Measurements from ENCODE around the gene ONECUT2.

The ONECUT2 gene

DNA sequence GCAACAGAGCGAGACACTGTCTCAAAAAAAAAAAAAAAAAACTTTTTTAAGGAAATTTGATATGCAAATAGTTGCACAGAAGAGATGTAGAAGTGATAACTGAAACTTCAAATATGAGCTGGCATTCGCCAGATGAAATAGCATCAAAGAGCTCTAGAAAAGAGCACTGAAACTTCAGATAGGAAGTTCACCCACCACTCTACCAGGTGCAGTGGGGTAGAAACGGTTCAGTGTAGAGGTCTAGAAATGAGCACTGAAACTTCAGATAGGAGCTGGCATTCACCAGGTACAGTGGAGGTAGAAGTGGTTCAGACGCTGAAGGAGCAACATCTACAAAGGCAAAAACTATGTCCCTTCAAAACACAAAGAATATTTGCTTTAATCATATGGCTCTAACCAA, 9.0 kb upstream of the ONECUT2 start:
- in situ Hi-C loops (cut with MboI; ENCODE audit: low sequenced_read_pairs) = loop anchor here (25.0 kb wide), 1 partner anchor 689 kb away; no protein-coding TSS in a partner anchor
- peaks cover 8% of the 10 kb centered on the region for H3K27me3 ChIP-seq (ENCODE audit: low read depth)
- H3K4me3 ChIP-seq = no peak overlapping the region
- H3K9me3 ChIP-seq = no peaks in the 10 kb centered on the region
- DNase-seq (ENCODE audit: low spot score in 2 of 2) = no peak
- no peaks in the 10 kb centered on the region for H3K36me3 ChIP-seq (replicated peaks)
- peaks cover 4% of the 10 kb centered on the region for H3K4me1 ChIP-seq

DNA sequence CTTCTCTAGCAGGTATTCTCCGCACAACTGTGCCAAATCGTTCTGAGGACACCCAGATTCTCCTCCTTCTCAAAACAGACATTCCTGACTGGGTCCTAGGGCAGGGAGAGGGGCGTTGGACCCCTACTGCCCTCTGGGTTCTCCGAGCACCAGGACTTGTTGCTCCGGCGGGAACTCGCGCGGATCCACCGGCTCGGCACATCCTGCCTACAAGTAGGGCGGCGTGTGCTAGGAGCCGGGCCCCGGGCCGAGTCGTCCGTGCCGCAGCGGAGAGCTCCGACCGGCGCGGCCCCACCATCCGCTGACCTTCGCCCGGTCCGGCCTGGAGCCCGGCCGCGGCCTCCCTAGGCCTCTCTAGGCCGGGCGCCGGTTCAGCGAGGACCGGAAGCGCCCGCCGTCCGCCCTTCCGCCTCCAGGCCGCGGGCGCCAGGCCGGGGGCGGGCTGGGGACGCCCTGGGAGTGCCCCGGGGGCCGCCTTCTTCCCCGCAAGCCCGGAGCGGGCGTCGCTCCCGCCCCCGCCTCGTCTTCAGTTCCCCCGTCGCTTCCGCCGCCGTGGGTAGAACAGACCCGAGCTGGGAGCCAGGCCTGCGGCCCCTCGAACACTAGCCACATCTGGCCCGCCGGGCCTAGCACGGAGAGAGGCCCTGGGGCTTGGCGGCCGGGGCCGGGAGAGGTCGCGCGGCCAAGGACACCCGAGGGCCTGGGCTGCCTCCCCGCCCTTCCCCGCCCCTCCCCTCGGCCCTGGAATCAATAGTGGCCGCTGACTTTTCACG, 7.6 kb upstream of the ONECUT2 start:
- DNase-seq (ENCODE audit: low spot score in 2 of 2) = no peak
- in situ Hi-C loops (cut with MboI; ENCODE audit: low sequenced_read_pairs) = loop anchor here (25.0 kb wide), 1 partner anchor 690 kb away; no protein-coding TSS in a partner anchor
- no peaks in the 10 kb centered on the region for H3K36me3 ChIP-seq (replicated peaks)
- no peak overlapping the region for H3K4me3 ChIP-seq
- H3K27me3 ChIP-seq (ENCODE audit: low read depth) = peaks cover 6% of the 10 kb centered on the region
- H3K9me3 ChIP-seq = no peaks in the 10 kb centered on the region
- H3K4me1 ChIP-seq = peaks cover 10% of the 10 kb centered on the region

DNA sequence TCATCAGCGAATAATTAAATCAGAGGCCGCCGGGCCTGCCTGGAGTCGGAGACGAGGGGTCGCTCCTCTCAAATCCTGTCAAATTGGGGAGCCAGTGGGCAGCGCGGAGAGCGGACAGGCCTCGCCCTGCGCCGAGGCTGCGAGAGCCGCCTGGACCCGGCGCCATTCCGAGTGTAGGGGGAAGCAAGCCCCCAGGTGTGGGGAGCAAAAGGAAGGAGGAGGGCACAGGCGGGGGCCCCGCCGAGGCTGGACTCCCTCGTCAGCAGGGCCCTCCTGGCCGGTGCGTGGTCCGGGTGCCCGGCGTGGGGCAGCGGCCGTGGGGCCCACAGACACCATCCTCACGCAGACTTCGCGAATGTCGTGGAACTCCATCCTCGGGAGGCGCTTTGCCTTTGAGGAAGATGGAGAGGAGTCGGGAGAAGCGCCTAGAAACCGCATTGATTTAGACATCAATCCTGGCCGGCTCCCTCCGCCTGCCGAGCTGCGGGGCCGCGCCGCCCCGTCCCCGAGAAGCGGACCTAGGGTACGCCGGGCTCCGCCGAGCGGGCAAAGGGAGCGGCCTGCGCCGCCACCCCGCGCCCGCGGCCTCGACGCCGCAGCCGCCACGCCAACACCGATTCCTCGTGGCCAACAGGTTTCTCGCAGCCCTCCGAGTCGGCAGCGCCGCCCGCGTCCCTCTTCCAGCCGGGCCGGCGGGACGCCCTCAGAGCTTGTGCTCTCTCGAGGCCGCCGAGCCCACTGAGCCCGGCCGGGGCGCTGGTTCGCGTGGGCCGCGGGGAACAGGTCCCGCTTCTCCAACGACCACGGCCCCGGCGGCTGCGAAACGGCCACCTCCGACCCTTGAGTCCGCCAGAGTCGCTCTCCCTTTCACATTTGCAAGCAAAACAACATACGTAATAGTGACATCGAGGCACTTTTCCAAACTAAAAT, 6.7 kb upstream of the ONECUT2 start:
- Histone ChIP-seq H3K36me3 (replicated peaks) (no peaks in the 10 kb centered on the region), H3K4me3 (no peak overlapping the region), H3K9me3 (no peaks in the 10 kb centered on the region), H3K4me1 (peaks cover 10% of the 10 kb centered on the region), H3K27me3 (ENCODE audit: low read depth) (peaks cover 5% of the 10 kb centered on the region; the same call in 1 of the 2 replicates)
- in situ Hi-C loops (cut with MboI; ENCODE audit: low sequenced_read_pairs) = loop anchor here (25.0 kb wide), 1 partner anchor 691 kb away; no protein-coding TSS in a partner anchor
- DNase-seq (ENCODE audit: low spot score in 2 of 2) = no peak

DNA sequence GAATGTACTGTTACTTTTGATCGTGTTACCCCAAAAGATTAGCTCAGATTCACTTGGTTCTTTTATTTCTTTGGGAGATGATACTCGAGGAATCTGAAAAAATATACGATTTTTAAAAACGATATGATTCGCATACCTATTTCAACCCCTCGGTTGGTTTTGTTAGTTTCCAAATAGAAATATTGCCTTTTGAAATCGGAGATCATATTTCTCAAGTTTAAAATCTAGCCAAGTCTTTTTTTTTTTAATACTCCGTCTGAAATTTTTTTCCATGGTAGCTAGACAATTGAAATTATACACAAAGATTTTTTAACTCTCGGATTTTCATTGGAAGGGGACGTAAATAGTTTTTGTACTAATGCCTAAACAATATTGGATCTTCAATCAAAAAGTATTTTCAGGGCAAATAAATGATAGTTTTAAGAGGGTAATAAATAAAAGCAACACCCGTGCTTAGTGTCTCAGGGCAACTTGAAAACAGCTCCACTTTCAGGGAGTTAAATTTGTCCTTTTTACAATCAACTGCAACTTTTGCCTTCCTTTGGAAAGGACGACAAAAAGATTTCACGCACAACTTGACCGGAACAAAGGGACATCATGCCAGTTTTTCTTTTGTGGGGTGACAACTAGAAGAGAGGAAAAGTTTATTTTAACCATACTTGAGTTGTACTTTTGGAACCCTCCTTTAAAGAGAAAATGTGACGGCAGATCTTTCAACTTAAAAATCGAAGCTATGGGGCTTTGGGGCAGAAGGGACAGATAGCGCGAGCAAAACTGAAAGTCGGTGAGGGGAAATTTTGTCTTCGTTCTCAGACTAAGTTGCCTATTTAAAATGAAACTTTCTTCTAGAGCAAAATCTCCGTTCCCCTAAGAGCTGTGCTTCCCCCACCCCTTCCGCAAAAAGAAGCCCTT, 5.8 kb upstream of the ONECUT2 start:
- no peak for DNase-seq (ENCODE audit: low spot score in 2 of 2)
- Histone ChIP-seq H3K9me3 (no peaks in the 10 kb centered on the region), H3K4me1 (peaks cover 16% of the 10 kb centered on the region), H3K4me3 (no peak overlapping the region), H3K27me3 (ENCODE audit: low read depth) (peaks cover 10% of the 10 kb centered on the region; the same call in 1 of the 2 replicates), H3K36me3 (replicated peaks) (no peaks in the 10 kb centered on the region)
- in situ Hi-C loops (cut with MboI; ENCODE audit: low sequenced_read_pairs) = loop anchor here (25.0 kb wide), 1 partner anchor 692 kb away; no protein-coding TSS in a partner anchor

DNA sequence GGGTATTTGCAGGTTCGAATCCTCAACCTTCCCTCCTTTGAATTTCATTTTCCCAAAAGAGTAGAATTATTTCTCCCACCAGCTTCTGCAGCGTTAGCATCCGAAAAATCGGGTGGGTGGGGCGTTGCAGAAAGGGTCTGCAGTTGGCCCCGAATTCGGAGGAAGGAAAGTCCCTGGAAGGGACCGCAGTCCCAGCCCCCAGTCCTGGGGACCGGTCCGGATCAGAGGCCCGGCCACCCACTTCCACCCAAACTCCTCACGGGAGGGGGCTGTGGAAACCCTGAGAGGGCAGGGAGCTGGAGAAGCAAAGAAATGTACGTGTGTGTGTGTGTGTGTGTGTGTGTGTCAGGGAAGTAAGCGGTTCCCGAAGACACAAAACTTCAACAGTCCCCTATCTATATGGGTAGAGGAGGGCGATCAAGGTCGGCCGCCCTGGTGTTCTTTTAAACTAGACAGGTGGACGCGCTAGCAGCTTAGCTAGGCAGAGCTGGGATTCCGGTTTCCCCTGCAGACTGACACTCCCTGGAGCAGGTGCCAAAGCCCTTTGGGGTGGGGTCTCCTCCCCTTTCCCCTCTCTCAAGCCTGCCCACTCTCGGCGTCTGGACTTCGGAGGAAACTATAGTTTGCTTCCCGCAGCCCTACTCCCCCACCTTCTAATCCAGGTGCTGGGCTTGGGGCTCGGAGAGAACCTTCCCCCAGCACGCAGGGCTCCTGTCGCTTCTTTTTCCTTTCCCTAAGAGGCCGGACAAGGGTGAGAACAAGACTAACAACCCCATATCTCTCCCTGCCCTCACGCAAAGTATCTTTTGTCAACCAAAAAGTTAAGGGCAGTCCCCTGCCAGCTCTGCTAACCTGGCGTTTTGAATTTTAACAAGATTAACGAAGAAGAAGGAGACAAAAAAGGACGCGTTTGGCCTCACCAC, 4.8 kb upstream of the ONECUT2 start:
- peaks cover 16% of the 10 kb centered on the region for H3K4me1 ChIP-seq
- no peak overlapping the region for H3K4me3 ChIP-seq
- 0 out of 2 replicates have a peak, but pooled peaks cover 7% of the 10 kb centered on the region for H3K27me3 ChIP-seq (ENCODE audit: low read depth)
- no peaks in the 10 kb centered on the region for H3K9me3 ChIP-seq
- no peaks in the 10 kb centered on the region for H3K36me3 ChIP-seq (replicated peaks)
- in situ Hi-C loops (cut with MboI; ENCODE audit: low sequenced_read_pairs) = loop anchor here (25.0 kb wide), 1 partner anchor 693 kb away; no protein-coding TSS in a partner anchor
- DNase-seq (ENCODE audit: low spot score in 2 of 2) = no peak

DNA sequence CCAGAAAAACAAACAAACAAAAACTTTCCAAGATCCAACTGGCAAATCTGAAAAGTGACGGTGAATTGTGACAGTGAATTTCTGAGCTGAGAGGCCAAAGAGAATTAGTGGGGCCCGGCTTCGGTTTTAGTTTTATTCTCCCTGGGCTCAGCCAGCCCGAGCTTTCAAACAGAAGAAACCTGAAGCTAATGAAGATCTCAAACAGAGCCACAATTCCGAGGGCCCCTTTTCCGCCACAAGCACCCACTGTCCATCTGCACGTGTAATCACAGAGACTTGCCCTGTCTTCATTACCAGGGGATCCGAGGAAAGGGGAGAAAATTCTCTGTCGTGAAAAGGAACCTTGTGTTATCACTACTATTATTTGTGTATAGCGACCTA, 4.2 kb upstream of the ONECUT2 start:
- Histone ChIP-seq H3K4me3 (no peak overlapping the region), H3K27me3 (ENCODE audit: low read depth) (0 out of 2 replicates have a peak, but pooled peaks cover 7% of the 10 kb centered on the region), H3K4me1 (peaks cover 17% of the 10 kb centered on the region), H3K36me3 (replicated peaks) (no peaks in the 10 kb centered on the region), H3K9me3 (no peaks in the 10 kb centered on the region)
- DNase-seq (ENCODE audit: low spot score in 2 of 2) = no peak
- in situ Hi-C loops (cut with MboI; ENCODE audit: low sequenced_read_pairs) = loop anchor here (25.0 kb wide), 1 partner anchor 694 kb away; no protein-coding TSS in a partner anchor

- Histone ChIP-seq H3K36me3 (replicated peaks) (no peaks in the 10 kb centered on the region), H3K4me3 (no peak overlapping the region), H3K27me3 (ENCODE audit: low read depth) (0 out of 2 replicates have a peak, but pooled peaks cover 7% of the 10 kb centered on the region), H3K4me1 (peaks cover 22% of the 10 kb centered on the region), H3K9me3 (no peaks in the 10 kb centered on the region)
- in situ Hi-C loops (cut with MboI; ENCODE audit: low sequenced_read_pairs) = loop anchor here (25.0 kb wide), 1 partner anchor 694 kb away; no protein-coding TSS in a partner anchor
- DNase-seq (ENCODE audit: low spot score in 2 of 2) = peak in 1 of 2 experiments; percentile 33
These were observed 3.6 kb upstream of the ONECUT2 start for GRCh38 chr18:57431467-57432080.

GRCh38 chr18:57432140-57432539, 3.0 kb upstream of the ONECUT2 start:
- H3K4me3 ChIP-seq = no peak overlapping the region
- in situ Hi-C loops (cut with MboI; ENCODE audit: low sequenced_read_pairs) = loop anchor here (25.0 kb wide), 1 partner anchor 695 kb away; no protein-coding TSS in a partner anchor
- DNase-seq (ENCODE audit: low spot score in 2 of 2) = no peak
- 0 out of 2 replicates have a peak, but pooled peaks cover 7% of the 10 kb centered on the region for H3K27me3 ChIP-seq (ENCODE audit: low read depth)
- H3K4me1 ChIP-seq = peaks cover 26% of the 10 kb centered on the region
- H3K36me3 ChIP-seq (replicated peaks) = no peaks in the 10 kb centered on the region
- H3K9me3 ChIP-seq = no peaks in the 10 kb centered on the region

DNA sequence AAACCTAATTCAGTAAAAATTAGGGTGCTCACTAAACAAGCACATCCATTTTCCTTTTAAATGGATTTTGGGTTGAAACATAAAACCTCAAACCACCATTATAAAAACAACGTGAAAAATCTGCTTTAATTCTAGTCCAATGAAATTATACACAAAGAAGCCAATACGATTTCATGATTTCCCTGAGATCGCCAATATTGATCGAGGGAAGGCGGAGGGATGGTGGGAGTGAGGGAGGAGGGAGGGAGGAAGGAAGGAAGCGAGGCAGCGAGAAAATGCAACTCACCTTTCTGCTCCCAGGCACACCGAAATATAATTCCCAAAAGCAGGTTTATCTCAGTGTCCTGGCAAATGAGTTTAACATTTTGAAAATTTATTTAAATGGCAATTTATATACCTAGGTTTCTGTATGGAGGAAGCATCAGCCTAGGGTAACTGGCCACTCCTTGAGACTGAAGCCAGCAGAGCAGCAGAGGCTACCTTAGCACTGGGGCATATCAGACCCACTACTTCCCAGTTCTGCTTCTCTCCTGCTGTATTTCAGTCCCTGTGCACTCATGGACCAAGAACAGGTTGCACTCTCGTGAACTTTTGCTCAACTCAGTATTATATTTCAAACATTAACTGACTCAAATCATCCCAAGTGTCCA, 2.3 kb upstream of the ONECUT2 start:
- Histone ChIP-seq H3K4me3 (no peak overlapping the region), H3K4me1 (peaks cover 26% of the 10 kb centered on the region), H3K27me3 (ENCODE audit: low read depth) (0 out of 2 replicates have a peak, but pooled peaks cover 7% of the 10 kb centered on the region), H3K36me3 (replicated peaks) (no peaks in the 10 kb centered on the region), H3K9me3 (no peaks in the 10 kb centered on the region)
- no peak for DNase-seq (ENCODE audit: low spot score in 2 of 2)
- in situ Hi-C loops (cut with MboI; ENCODE audit: low sequenced_read_pairs) = loop anchor here (25.0 kb wide), 1 partner anchor 696 kb away; no protein-coding TSS in a partner anchor

DNA sequence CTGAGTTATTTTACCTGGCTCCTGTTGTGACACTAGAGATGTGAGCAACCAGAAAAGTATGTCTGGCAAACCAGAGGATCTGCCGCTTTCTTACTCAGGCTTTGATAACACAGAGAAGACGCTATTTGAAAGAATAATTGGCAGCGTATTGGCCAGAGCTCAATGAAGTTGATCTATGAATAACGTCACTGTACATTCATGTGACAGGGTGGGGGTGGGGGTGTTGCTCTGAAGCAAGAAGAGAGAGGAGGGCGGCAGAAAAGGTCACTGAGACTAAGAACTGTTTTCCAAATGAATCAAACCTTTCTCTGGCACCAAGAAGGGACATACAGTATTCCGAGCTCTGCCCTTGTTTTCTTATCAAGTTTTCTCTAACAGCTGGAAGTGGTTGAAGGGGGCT, 1.7 kb upstream of the ONECUT2 start:
- Histone ChIP-seq H3K4me1 (peaks cover 26% of the 10 kb centered on the region), H3K9me3 (no peaks in the 10 kb centered on the region), H3K36me3 (replicated peaks) (no peaks in the 10 kb centered on the region), H3K4me3 (no peak overlapping the region; the same call in 1 of the 2 replicates), H3K27me3 (ENCODE audit: low read depth) (0 out of 2 replicates have a peak, but pooled peaks cover 7% of the 10 kb centered on the region)
- DNase-seq (ENCODE audit: low spot score in 2 of 2) = no peak
- in situ Hi-C loops (cut with MboI; ENCODE audit: low sequenced_read_pairs) = loop anchor here (25.0 kb wide), 1 partner anchor 696 kb away; no protein-coding TSS in a partner anchor

DNA sequence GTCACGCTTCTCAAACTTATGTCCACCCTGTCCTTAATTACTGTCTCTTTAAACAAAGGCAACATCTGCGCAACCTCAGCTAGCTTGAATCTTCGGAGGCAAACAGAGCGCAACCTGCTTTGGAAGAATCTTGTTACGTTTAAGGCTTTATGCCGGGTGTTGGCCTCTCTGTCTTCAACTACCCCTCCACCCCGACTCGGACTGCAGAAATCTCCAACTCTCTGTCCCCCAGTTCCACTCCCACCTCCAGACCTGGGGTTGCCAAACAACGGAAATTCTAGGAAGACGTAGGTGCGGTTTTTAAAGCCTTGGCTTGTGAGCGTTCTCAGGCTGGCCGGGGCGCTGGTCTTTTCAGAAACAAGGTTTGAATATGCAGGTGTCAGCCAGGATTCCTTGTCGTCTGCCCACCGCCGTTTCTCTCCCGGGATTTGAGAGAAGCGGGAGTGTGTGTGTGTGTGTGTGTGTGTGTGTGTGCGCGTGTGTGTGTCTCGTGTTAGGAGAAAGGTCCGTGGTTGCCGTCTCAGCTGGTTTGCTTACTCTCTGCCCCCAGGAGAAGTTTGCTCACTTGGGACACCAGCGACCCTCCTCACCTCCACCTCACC, 1.1 kb upstream of the ONECUT2 start:
- Histone ChIP-seq H3K4me1 (peaks cover 26% of the 10 kb centered on the region), H3K36me3 (replicated peaks) (no peaks in the 10 kb centered on the region), H3K27me3 (ENCODE audit: low read depth) (0 out of 2 replicates have a peak, but pooled peaks cover 7% of the 10 kb centered on the region), H3K4me3 (peak overlapping the region; percentile 51), H3K9me3 (no peaks in the 10 kb centered on the region)
- in situ Hi-C loops (cut with MboI; ENCODE audit: low sequenced_read_pairs) = loop anchor here (25.0 kb wide), 1 partner anchor 697 kb away; no protein-coding TSS in a partner anchor
- peak in 1 of 2 experiments; percentile 33 for DNase-seq (ENCODE audit: low spot score in 2 of 2)
